GM23338 (cell line): ENCODE measurements around the gene ZNF148.

Source experiments
- CREB1 ChIP-seq: fragments of 250-450 bp; sonication (Bioruptor Pico); IDR thresholded peaks from 2 replicates; pipeline ENCODE4 v1.5.0; 2020; ENCODE audit warnings: low read depth, mild to moderate bottlenecking, moderate library complexity
- EZH2 ChIP-seq: fragments of 200-600 bp; sonication (generic); IDR thresholded peaks from one replicate; pipeline ENCODE4 v1.8.0; 2017; ENCODE audit warnings: antibody characterized with exemption, mild to moderate bottlenecking, low read depth; ENCODE audit not compliant: unreplicated experiment
- EZH2phosphoT487 ChIP-seq: fragments of 200-600 bp; sonication (generic); IDR thresholded peaks from one replicate; pipeline ENCODE4 v1.8.1; 2018; ENCODE audit warnings: antibody characterized with exemption; ENCODE audit not compliant: unreplicated experiment
- JUNB ChIP-seq: IDR thresholded peaks from one replicate; pipeline ENCODE4 v1.6.1; 2016; ENCODE audit warnings: antibody characterized with exemption; ENCODE audit not compliant: unreplicated experiment
- NANOG ChIP-seq: IDR thresholded peaks from 2 replicates; pipeline ENCODE4 v1.6.1; 2016; ENCODE audit warnings: antibody characterized with exemption, borderline replicate concordance
- POLR2AphosphoS5 ChIP-seq: IDR thresholded peaks from 2 replicates; pipeline ENCODE4 v1.6.1; 2016; ENCODE audit warnings: antibody characterized with exemption, low read depth
- STAT1 ChIP-seq: IDR thresholded peaks from one replicate; pipeline ENCODE4 v1.6.1; 2016; ENCODE audit warnings: antibody characterized with exemption; ENCODE audit not compliant: unreplicated experiment
- ZNF114 ChIP-seq: fragments of 250-450 bp; sonication (Bioruptor Pico); IDR thresholded peaks from 2 replicates; pipeline ENCODE4 v1.5.0; 2020; ENCODE audit warnings: mild to moderate bottlenecking, moderate library complexity
- TF ChIP-seq, protein P1 (sequence below), 2 experiments: fragments of 200-600 bp in 1 of 2; sonication (generic) in 1 of 2; conservative IDR thresholded peaks; 2 replicates each; pipeline versions ENCODE4 v1.5.1 to v1.6.1; 2016 to 2017; ENCODE audit warnings: antibody characterized with exemption in 2 of 2, low read depth in 2 of 2, mild to moderate bottlenecking in 2 of 2, moderate library complexity in 1 of 2
- TF ChIP-seq, protein P2 (sequence below): IDR thresholded peaks from 2 replicates; pipeline ENCODE4 v1.6.1; 2016; ENCODE audit warnings: antibody characterized with exemption
- TF ChIP-seq, protein P3 (sequence below): IDR thresholded peaks from one replicate; pipeline ENCODE4 v1.6.1; 2018; ENCODE audit warnings: antibody characterized with exemption; ENCODE audit not compliant: unreplicated experiment
- TF ChIP-seq, protein P4 (sequence below): fragments of 250-450 bp; sonication (Bioruptor Pico); IDR thresholded peaks from 2 replicates; pipeline ENCODE4 v1.5.0; 2020; ENCODE audit warnings: mild to moderate bottlenecking, moderate library complexity

DNA sequence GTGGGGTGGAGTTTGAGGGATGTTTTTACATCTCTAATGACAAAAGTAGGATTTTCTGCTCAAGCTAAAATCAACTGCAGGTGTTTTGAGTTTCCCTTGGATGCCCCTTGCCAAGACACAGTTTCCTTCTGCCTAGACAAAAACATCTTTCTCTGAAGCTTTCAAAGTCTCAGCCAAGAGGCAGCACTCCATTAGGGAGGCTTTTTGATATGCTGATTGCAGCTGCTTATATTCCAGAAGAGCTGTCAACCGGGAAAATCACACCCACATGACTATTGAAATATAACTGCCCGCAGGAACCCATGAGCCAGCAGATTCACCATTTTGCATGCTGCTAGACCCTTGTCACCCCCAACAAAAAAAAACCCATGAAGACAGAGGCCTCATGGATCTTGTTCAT, 27.5 kb upstream of the ZNF148 start:
- TF ChIP-seq, protein P1, sequence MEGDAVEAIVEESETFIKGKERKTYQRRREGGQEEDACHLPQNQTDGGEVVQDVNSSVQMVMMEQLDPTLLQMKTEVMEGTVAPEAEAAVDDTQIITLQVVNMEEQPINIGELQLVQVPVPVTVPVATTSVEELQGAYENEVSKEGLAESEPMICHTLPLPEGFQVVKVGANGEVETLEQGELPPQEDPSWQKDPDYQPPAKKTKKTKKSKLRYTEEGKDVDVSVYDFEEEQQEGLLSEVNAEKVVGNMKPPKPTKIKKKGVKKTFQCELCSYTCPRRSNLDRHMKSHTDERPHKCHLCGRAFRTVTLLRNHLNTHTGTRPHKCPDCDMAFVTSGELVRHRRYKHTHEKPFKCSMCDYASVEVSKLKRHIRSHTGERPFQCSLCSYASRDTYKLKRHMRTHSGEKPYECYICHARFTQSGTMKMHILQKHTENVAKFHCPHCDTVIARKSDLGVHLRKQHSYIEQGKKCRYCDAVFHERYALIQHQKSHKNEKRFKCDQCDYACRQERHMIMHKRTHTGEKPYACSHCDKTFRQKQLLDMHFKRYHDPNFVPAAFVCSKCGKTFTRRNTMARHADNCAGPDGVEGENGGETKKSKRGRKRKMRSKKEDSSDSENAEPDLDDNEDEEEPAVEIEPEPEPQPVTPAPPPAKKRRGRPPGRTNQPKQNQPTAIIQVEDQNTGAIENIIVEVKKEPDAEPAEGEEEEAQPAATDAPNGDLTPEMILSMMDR (conservative IDR thresholded peaks at IDR 0.05; ENCODE audit: low read depth in 2 of 2): no peak
- TF ChIP-seq NANOG (no peak), EZH2phosphoT487 (no peak), JUNB (no peak), EZH2 (no peak), POLR2AphosphoS5 (no peak), CREB1 (CRISPR knock-in tag) (no peak), ZNF114 (CRISPR knock-in tag) (no peak), STAT1 (no peak)
- TF ChIP-seq, protein P2, sequence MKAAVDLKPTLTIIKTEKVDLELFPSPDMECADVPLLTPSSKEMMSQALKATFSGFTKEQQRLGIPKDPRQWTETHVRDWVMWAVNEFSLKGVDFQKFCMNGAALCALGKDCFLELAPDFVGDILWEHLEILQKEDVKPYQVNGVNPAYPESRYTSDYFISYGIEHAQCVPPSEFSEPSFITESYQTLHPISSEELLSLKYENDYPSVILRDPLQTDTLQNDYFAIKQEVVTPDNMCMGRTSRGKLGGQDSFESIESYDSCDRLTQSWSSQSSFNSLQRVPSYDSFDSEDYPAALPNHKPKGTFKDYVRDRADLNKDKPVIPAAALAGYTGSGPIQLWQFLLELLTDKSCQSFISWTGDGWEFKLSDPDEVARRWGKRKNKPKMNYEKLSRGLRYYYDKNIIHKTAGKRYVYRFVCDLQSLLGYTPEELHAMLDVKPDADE: no peak
- TF ChIP-seq, protein P3, sequence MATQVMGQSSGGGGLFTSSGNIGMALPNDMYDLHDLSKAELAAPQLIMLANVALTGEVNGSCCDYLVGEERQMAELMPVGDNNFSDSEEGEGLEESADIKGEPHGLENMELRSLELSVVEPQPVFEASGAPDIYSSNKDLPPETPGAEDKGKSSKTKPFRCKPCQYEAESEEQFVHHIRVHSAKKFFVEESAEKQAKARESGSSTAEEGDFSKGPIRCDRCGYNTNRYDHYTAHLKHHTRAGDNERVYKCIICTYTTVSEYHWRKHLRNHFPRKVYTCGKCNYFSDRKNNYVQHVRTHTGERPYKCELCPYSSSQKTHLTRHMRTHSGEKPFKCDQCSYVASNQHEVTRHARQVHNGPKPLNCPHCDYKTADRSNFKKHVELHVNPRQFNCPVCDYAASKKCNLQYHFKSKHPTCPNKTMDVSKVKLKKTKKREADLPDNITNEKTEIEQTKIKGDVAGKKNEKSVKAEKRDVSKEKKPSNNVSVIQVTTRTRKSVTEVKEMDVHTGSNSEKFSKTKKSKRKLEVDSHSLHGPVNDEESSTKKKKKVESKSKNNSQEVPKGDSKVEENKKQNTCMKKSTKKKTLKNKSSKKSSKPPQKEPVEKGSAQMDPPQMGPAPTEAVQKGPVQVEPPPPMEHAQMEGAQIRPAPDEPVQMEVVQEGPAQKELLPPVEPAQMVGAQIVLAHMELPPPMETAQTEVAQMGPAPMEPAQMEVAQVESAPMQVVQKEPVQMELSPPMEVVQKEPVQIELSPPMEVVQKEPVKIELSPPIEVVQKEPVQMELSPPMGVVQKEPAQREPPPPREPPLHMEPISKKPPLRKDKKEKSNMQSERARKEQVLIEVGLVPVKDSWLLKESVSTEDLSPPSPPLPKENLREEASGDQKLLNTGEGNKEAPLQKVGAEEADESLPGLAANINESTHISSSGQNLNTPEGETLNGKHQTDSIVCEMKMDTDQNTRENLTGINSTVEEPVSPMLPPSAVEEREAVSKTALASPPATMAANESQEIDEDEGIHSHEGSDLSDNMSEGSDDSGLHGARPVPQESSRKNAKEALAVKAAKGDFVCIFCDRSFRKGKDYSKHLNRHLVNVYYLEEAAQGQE: no peak
- TF ChIP-seq, protein P4, sequence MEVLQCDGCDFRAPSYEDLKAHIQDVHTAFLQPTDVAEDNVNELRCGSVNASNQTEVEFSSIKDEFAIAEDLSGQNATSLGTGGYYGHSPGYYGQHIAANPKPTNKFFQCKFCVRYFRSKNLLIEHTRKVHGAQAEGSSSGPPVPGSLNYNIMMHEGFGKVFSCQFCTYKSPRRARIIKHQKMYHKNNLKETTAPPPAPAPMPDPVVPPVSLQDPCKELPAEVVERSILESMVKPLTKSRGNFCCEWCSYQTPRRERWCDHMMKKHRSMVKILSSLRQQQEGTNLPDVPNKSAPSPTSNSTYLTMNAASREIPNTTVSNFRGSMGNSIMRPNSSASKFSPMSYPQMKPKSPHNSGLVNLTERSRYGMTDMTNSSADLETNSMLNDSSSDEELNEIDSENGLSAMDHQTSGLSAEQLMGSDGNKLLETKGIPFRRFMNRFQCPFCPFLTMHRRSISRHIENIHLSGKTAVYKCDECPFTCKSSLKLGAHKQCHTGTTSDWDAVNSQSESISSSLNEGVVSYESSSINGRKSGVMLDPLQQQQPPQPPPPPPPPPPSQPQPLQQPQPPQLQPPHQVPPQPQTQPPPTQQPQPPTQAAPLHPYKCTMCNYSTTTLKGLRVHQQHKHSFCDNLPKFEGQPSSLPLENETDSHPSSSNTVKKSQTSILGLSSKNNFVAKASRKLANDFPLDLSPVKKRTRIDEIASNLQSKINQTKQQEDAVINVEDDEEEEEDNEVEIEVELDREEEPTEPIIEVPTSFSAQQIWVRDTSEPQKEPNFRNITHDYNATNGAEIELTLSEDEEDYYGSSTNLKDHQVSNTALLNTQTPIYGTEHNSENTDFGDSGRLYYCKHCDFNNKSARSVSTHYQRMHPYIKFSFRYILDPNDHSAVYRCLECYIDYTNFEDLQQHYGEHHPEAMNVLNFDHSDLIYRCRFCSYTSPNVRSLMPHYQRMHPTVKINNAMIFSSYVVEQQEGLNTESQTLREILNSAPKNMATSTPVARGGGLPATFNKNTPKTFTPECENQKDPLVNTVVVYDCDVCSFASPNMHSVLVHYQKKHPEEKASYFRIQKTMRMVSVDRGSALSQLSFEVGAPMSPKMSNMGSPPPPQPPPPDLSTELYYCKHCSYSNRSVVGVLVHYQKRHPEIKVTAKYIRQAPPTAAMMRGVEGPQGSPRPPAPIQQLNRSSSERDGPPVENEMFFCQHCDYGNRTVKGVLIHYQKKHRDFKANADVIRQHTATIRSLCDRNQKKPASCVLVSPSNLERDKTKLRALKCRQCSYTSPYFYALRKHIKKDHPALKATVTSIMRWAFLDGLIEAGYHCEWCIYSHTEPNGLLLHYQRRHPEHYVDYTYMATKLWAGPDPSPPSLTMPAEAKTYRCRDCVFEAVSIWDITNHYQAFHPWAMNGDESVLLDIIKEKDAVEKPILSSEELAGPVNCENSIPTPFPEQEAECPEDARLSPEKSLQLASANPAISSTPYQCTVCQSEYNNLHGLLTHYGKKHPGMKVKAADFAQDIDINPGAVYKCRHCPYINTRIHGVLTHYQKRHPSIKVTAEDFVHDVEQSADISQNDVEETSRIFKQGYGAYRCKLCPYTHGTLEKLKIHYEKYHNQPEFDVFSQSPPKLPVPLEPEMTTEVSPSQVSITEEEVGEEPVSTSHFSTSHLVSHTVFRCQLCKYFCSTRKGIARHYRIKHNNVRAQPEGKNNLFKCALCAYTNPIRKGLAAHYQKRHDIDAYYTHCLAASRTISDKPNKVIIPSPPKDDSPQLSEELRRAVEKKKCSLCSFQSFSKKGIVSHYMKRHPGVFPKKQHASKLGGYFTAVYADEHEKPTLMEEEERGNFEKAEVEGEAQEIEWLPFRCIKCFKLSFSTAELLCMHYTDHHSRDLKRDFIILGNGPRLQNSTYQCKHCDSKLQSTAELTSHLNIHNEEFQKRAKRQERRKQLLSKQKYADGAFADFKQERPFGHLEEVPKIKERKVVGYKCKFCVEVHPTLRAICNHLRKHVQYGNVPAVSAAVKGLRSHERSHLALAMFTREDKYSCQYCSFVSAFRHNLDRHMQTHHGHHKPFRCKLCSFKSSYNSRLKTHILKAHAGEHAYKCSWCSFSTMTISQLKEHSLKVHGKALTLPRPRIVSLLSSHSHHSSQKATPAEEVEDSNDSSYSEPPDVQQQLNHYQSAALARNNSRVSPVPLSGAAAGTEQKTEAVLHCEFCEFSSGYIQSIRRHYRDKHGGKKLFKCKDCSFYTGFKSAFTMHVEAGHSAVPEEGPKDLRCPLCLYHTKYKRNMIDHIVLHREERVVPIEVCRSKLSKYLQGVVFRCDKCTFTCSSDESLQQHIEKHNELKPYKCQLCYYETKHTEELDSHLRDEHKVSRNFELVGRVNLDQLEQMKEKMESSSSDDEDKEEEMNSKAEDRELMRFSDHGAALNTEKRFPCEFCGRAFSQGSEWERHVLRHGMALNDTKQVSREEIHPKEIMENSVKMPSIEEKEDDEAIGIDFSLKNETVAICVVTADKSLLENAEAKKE (CRISPR knock-in tag): no peak
